HG03469 (cell line): ENCODE data around the gene PDAP1.
"Not testable (repeated sequence)": the region's sequence is repeated elsewhere in the genome, so short reads cannot be mapped to it uniquely, and the experiment has no call there.

ENCODE experiments used
- ATAC-seq: cut with Tn5 transposase; IDR thresholded peaks from one replicate; pipeline ENCODE4 v1.9.1; 2021; ENCODE audit warnings: mild to moderate bottlenecking, moderate library complexity, moderate number of reproducible peaks; ENCODE audit not compliant: unreplicated experiment

PDAP1 gene

DNA sequence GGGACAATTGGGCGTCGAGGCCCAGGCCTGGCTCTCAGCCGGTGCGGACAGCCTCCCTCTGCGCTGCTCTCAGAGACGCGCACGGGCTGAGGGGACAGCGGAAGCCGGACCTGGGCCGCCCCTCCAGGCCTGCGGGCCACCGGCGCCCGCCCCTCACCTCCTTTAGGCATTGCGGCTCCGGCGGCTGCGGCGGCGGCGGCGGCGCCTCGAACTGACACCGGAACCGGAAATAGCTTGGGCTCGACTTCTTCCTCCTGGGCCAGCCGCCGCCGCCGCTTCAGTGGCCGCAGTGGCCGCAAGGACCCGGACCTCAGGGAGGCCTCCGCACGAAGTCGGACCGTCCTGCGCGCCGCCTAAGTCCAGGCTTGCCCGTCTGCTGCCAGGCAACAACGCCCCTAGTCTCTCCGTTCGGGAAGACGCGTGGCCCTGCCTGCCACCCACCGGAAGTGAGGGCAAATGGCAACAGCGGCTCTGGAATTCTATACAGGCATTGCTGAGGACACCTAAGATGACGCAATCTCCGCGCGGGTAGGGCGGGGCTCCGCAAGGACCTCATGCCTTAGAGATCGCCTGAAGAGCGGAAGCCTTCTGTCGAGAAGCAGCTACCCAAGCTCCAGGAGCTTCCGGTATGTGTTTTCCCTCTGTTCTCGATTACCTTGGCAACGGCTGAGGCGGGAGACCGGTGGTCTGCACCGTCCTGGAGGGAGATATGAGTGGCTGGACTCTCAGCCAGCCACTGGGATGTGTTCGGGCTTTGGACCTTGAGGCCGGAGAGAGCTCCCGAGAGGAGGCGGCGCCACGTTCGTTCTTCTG lies at the start of gene PDAP1, which contains the start of gene BUD31:
Gene PDAP1 (minus strand): TSS at position 219 of the 813 bp plus-strand sequence. CDS start 49 bp downstream, at position 170.
Gene BUD31 (plus strand): TSS at position 591 of the 813 bp plus-strand sequence. CDS start 2,124 bp downstream, outside the sequence.
- peak; percentile 51 for ATAC-seq

DNA sequence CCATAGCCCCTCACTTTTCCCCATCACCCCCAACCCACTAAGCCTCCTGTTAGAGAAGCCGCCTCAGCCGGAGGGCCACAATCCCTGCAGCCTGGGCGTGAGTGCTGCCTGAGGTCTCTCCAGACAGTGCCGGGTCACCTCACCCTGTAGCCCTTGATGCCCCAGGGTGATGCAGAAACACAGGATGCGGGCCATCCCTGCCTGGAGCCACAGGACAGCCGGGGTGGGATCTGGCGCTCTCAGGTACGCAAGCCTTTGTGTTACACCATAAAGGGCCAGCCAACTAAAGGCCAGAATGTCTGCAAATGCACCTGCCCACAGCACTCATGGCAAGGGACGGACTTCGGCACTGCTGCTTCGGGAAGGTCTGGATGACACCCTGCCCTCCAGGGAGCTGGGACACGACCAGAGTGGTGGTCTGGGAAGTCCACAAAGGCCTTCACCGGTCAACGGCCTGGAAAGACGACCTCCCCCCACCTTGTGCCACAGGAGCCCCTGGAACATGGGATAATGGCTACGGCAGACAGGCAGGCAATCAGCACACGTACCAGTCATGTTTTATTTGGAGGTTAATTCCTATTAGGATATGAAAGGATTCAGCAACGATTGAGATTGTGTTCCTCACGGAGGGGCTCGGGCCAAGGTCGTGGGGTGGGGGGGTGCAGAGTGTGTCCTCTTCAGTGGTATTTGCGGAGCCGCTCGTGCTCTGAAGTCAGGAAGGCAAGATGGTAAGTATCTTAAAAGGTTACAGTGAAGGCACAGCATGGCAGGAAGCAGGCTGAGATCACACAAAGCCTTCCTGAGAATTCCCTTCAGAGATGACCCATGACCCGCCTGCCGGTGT lies 49.5 kb upstream of the PDAP1 start:
- ATAC-seq = no peak

DNA sequence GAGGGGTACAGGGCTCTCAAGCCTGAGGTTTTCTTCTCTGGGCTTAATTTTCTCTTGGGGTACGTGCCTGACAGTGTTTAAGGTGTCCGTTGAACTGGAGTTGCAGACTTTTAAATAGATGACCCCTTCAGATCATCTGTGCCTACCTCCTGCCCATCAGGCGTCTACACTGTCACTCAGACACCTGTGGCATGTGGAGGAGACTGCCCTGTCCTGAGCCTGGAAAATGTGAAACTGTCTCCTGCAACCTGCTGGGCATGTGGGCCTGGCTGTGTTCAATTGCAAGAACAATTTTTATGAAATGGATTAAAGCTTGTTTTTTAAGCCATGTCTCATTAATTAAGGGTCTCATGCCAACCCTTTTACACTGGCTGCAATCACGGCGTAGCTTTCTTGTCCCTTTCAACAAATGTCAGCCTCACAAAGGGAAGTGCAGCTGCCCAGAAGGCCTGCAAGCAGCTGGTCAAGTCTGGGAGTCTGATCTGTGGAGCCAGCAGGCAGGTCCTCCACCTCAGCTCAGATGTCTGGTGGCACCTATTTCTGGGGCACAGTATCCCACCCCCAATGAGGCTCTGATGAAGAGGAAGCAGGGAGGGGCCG lies 48.8 kb upstream of the PDAP1 start:
- no peak for ATAC-seq

DNA sequence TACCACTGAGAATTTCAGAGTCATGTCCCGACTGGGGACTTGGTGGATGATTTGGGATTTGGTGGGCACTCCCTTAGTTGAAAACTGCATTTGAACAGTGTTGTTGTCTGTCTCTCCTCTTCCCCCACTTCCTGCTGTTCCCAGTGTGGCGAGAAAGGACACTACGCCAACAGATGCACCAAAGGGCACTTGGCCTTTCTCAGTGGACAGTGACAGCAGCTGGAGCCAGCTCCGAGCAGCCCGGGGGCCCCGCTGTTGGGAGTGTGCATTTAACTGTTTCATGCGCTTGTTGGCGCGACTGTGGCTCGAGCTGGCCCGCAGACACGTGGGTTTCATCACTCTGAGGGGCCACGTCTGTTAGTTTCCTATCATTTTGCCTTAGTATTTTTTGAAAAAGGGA lies 47.9 kb upstream of the PDAP1 start:
- ATAC-seq = no peak

- no peak for ATAC-seq
Measured at GRCh38 chr7:99455874-99456273, 47.5 kb upstream of the PDAP1 start.

DNA sequence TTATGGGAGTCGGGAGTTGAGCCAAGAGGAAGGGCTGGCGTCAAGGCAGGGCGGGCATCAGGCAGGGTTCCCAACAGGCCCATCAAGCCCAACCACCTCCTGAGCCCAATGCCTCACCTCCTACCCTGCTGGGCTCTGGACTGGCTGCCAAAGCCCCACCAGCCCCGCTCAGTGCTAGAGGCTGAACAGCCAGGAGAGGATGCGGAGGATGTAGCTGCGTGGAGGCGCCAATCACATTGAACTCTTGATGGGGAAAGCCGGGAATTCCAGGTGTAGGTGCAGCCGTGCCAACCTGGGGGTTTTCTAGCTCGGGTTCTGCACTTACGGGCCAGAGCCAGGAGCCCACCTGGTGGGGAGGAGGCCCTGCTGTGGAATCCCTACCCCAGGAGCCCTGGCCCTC lies 44.7 kb upstream of the PDAP1 start:
- ATAC-seq = no peak

GRCh38 chr7:99452541-99452940 lies 44.1 kb upstream of the PDAP1 start:
- ATAC-seq = no peak

- no peak for ATAC-seq
Measured at GRCh38 chr7:99451936-99452335, 43.5 kb upstream of the PDAP1 start.

- no peak for ATAC-seq
Measured at GRCh38 chr7:99449326-99449725, 40.9 kb upstream of the PDAP1 start.

DNA sequence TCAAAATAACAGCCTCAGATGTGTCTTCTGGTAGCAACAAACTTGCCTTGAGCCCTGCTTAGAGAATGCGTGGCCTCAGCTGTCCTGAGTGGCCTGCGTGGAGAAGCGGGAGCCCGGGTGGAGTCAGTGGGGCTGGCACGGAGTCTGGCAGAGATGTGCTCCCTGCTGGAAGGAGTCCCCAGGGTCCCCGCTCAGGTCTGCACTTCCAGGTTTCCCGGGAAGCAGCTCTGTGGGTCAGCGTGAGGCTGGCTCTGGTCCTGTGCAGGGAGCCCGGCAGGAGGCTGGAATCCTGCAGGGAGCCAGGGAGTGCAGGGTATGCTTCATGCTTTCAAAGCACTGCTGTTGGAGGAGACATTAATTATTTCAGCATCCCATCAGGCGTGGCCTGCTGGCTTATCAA lies 40.5 kb upstream of the PDAP1 start:
- ATAC-seq = no peak

GRCh38 chr7:99447943-99448342 lies 39.5 kb upstream of the PDAP1 start:
- no peak for ATAC-seq

DNA sequence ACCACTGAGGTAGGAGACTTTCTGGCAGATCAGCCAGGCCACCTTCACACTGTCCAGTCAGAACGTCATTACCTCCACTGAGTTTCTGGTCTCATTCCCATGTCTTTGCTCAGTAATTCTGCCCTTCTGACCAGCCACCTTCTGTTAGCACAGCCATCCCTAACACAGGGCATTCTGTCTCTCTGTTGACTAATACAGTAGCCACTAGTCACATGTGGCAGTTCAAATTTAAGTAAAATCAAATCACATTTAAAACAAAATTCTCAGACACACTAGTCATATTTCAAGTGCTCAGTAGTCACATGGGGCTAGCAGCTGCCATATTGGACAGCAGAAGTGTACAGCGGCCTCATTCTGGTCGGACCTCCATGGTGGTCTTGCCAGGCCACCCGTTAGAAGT lies 37.7 kb upstream of the PDAP1 start:
- no peak for ATAC-seq

DNA sequence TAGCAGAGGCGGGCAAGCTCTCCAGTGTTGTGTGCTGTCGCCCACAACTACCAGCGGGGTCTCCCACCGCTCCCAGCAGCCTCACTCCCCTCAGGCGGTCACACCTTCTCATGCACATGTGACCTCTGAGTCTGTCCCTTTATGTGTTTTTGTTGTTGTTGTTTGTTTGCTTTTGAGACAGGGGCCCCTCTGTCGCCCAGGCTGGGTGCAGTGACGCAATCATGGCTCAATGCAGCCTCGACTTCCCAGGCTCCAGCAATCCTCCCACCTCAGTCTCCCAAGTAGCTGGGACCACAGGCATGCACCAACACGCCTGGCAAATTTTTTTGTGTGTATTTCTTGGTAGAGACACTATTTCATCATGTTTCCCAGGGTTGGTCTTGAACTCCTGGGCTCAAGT lies 31.8 kb upstream of the PDAP1 start:
- no peak for ATAC-seq

- peak; percentile 87 for ATAC-seq
Measured at GRCh38 chr7:99438573-99439480, 30.4 kb upstream of the PDAP1 start, which contains the start of the genes CPSF4 and PTCD1. CPSF4 (plus strand) TSS chr7:99438943; CDS start chr7:99439083, 140 bp downstream. PTCD1 (minus strand) TSS chr7:99438798; CDS start chr7:99435242, 3,556 bp downstream.

- no peak for ATAC-seq
Measured at GRCh38 chr7:99437946-99438572, 29.7 kb upstream of the PDAP1 start.

GRCh38 chr7:99433158-99433557 lies 24.8 kb upstream of the PDAP1 start:
- ATAC-seq = no peak

DNA sequence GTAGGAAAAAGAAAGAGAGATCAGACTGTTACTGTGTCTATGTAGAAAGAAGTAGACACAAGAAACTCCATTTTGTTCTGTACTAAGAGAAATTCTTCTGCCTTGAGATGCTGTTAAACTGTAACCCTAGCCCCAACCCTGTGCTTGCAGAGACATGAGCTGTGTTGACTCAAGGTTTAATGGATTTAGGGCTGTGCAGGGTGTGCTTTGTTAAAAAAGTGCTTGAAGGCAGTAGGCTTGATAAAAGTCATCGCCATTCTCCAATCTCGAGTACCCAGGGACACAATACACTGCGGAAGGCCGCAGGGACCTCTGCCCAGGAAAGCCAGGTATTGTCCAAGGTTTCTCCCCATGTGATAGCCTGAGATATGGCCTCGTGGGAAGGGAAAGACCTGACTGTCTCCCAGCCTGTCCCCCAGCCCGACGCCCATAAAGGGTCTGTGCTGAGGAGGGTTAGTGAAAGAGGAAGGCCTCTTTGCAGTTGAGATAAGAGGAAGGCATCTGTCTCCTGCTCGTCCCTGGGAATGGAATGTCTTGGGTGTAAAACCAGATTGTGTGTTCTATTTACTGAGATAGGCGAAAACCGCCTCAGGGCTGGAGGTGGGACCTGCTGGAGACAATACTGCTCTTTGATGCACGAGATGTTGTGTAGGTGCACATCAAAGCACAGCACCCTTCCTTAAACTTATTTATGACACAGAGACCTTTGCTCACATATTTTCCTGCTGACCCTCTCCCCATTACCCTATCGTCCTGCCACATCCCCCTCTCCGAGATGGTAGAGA lies 23.6 kb upstream of the PDAP1 start:
- not testable (repeated sequence) for ATAC-seq

DNA sequence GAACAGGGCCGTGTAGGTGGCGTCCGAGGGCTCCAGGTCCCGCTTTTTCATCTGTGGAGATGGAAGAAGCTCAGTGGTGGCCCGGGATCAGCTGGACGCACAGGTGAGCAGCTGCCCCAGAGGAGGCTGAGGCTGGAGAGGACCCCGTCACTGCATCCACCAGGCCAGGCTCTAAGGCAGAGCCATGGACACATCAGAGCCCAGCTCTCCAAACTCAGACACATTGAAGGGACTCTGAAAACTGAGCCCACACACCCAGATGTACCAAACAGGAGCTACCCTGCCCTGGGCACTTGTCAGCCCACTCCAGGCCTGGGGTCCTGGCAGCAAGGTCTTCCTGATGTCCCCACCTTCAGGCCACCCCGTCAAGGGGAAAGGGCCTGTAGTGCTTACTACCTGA lies 21.4 kb upstream of the PDAP1 start:
- no peak for ATAC-seq
